ENCODE data around the gene TMEM244. TPM values are rescaled to one million over a fixed set of nuclear protein-coding genes. Genes with fewer than 3 reads are reported as not detected.

The TMEM244 gene
- total RNA-seq, 4 donors from 2014 or later = not detected

- peaks cover 0 to 5% (median 0%) of the 10 kb centered on the region in 4 donors for H3K27me3 ChIP-seq
- no peak overlapping the region for H3K4me3 ChIP-seq
- intact Hi-C loops (cut with DNase I) = no loop called here
- no peak overlapping the region for H3K27ac ChIP-seq
- no peaks in the 10 kb centered on the region for H3K36me3 ChIP-seq
- DNase-seq = no peak
- no peaks in the 10 kb centered on the region for H3K9me3 ChIP-seq
- TF ChIP-seq, protein P1, sequence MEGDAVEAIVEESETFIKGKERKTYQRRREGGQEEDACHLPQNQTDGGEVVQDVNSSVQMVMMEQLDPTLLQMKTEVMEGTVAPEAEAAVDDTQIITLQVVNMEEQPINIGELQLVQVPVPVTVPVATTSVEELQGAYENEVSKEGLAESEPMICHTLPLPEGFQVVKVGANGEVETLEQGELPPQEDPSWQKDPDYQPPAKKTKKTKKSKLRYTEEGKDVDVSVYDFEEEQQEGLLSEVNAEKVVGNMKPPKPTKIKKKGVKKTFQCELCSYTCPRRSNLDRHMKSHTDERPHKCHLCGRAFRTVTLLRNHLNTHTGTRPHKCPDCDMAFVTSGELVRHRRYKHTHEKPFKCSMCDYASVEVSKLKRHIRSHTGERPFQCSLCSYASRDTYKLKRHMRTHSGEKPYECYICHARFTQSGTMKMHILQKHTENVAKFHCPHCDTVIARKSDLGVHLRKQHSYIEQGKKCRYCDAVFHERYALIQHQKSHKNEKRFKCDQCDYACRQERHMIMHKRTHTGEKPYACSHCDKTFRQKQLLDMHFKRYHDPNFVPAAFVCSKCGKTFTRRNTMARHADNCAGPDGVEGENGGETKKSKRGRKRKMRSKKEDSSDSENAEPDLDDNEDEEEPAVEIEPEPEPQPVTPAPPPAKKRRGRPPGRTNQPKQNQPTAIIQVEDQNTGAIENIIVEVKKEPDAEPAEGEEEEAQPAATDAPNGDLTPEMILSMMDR (IDR thresholded peaks at IDR 0.05) = no peak
- no peak for TF ChIP-seq POLR2A (IDR thresholded peaks at IDR 0.05)
- H3K4me1 ChIP-seq = no peaks in the 10 kb centered on the region
Observed at GRCh38 chr6:129789974-129790373, 71.1 kb downstream of the TMEM244 start.

- DNase-seq = no peak
- TF ChIP-seq, protein P1 (IDR thresholded peaks at IDR 0.05) = no peak
- Histone ChIP-seq H3K36me3 (no peaks in the 10 kb centered on the region), H3K27ac (no peak overlapping the region), H3K4me1 (no peaks in the 10 kb centered on the region), H3K27me3 (peaks cover 0 to 4% (median 0%) of the 10 kb centered on the region in 4 donors), H3K9me3 (no peaks in the 10 kb centered on the region), H3K4me3 (no peak overlapping the region)
- 94 to 97% methylated on average over 2 of the region's 2 CpGs for WGBS, 2 donors
- intact Hi-C loops (cut with DNase I) = no loop called here
Observed at GRCh38 chr6:129787816-129788215, 73.3 kb downstream of the TMEM244 start.

GRCh38 chr6:129786548-129786947, 74.6 kb downstream of the TMEM244 start:
- H3K27ac ChIP-seq = no peak overlapping the region
- TF ChIP-seq, protein P1 (IDR thresholded peaks at IDR 0.05) = no peak
- TF ChIP-seq POLR2A (IDR thresholded peaks at IDR 0.05) = no peak
- no peaks in the 10 kb centered on the region for H3K9me3 ChIP-seq
- peaks cover 0 to 9% (median 0%) of the 10 kb centered on the region in 4 donors for H3K27me3 ChIP-seq
- no peak overlapping the region for H3K4me3 ChIP-seq
- 50 to 53% methylated on average over 3 of the region's 3 CpGs for WGBS, 2 donors
- no peaks in the 10 kb centered on the region for H3K4me1 ChIP-seq
- no peak for DNase-seq
- intact Hi-C loops (cut with DNase I) = no loop called here
- H3K36me3 ChIP-seq = no peaks in the 10 kb centered on the region

- Histone ChIP-seq H3K4me1 (no peaks in the 10 kb centered on the region), H3K36me3 (no peaks in the 10 kb centered on the region), H3K4me3 (no peak overlapping the region), H3K9me3 (no peaks in the 10 kb centered on the region), H3K27ac (no peak overlapping the region), H3K27me3 (peaks cover 0 to 9% (median 0%) of the 10 kb centered on the region in 4 donors)
- WGBS, 2 donors = 75 to 83% methylated on average over 1 of the region's 1 CpG
- no peak for DNase-seq
- TF ChIP-seq, protein P1 (IDR thresholded peaks at IDR 0.05) = no peak
- TF ChIP-seq POLR2A (IDR thresholded peaks at IDR 0.05) = no peak
- intact Hi-C loops (cut with DNase I) = no loop called here
Observed at GRCh38 chr6:129785756-129786135, 75.4 kb downstream of the TMEM244 start.

GRCh38 chr6:129785047-129785755, 75.9 kb downstream of the TMEM244 start:
- Histone ChIP-seq H3K27ac (no peak overlapping the region), H3K4me1 (no peaks in the 10 kb centered on the region), H3K27me3 (peaks cover 0 to 9% (median 0%) of the 10 kb centered on the region in 4 donors), H3K4me3 (no peak overlapping the region), H3K9me3 (no peaks in the 10 kb centered on the region), H3K36me3 (no peaks in the 10 kb centered on the region)
- 81 to 83% methylated on average over 4 of the region's 4 CpGs for WGBS, 2 donors
- no peak for TF ChIP-seq POLR2A (IDR thresholded peaks at IDR 0.05)
- TF ChIP-seq, protein P1 (IDR thresholded peaks at IDR 0.05) = no peak
- no peak for DNase-seq
- intact Hi-C loops (cut with DNase I) = no loop called here

Small RNA genes lying within 50 kb of the gene (small RNA-seq; reads per million reads assigned to genes)
- 0 to 0.09 (median 0) reads per million in 4 donors for gene AL451046.2

Other genes with a start within 250 kb of the TMEM244 start
- 1 to 10 TPM; 2.8 to 9.0 (median 7.1) TPM for gene ARHGAP18, start 151.1 kb downstream of the TMEM244 start, total RNA-seq
- 1 to 10 TPM; 1.2 to 5.3 (median 3.3) TPM for gene L3MBTL3, start 157.3 kb upstream of the TMEM244 start, total RNA-seq

All from esophagus squamous epithelium (tissue), 5 donors.